Placental epithelial cell (primary cell): Measurements from ENCODE around the gene NFU1. TPM values are rescaled to one million over a fixed set of nuclear protein-coding genes. Genes with fewer than 3 reads are reported as not detected.

Source experiments
- total RNA-seq: library from RNA; depleted of rRNA; stranded (reverse); fragments of >200 nt; gene quantifications from 2 replicates; pipeline ENCODE4 v1.2.3, GENCODE V29; 2012

The NFU1 gene
- 23.9 and 34.6 TPM in 2 replicates for total RNA-seq

DNA sequence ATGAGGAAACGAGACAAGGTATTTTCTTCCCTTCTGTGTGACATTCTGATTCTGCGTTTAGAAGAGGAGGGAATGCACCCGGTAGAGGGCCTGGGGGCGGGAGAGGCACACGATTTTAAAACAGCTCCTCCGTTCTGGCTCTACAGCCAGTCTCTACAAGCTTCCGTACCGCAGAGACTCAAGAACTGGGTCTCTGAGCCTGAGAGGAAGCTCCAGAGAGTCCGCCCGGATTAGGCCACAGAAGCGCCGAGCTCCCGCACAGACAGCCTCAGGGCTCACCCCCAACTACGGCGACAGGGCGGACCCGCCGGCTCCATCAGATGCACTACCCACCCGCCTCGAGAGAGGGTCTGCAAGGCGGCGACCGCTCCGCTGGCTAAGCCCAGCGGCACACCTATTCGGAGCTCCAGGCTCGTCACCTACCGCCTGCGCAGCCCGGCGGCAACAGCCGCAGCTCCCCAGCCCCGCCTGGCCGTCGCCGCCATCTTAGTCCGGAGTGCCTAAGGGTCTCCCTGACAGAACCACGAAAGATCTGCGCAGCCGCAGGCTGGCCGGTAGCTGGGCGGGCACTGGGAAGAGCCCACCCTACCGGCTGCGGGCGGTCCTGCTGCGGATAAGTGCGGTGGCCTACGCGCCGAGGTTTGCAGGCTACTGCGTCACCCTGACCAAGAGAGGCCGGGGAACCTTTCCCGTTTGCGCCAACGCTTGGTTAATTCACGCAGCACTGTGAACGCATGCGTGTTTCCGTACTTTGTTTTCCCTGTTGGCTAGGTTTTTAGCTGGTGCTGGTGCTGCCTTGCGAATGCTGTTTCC, at the start of gene NFU1:
Gene NFU1, minus strand, starts transcription at position 498 of the 813 bp plus-strand sequence. Its CDS starts 13 bp downstream, at position 485.

DNA sequence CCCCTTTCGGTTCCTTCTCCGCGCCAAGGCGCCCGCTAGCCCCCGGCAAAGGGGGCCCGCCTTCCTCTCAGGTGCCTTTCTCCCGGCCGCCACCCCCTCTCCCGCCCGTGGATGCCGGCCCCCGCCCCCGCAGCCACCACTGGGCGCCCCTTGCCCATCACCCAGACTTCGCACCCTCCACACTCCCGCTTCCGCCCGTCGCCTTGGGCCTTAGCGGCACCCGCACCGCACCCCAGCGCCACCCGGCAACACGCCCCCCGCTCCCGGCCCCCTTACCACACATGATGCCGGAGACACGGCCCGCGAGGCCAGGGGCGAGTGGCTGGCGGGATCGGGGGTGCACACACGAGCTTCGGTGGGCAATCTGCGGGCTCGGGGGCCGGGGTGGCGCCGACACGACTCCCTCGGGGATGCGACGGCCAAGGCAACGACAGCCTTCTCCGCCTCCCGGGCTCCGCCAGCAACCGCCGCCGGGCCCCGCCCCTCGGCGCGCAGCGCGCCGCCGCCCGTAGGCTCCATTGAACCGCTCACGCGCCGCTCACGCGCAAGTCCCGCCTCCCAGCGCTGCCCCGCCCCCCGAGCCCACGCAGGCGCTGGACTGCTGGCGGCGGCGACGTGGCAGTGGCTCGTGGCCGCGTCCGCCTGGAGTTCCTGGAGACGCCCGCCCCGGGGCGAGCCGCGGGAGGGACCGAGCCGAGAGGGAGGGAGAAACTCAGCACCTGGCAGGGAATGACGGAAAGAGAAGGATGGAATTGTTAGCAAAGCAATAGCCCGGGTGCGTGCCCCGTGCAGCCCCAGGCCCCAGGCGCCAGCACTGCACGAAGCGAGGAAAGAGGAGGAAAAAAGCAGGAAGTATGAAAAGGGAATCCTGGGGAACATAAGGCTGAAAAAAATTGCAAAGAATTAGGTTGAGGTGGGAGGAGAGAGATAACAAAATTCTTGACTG, 50.2 kb downstream of the NFU1 start, which contains the start of gene GFPT1:
Gene GFPT1, minus strand, starts transcription at position 439 of the 946 bp plus-strand sequence. Its CDS starts 156 bp downstream, at position 283.

Other genes with a start within 250 kb of the NFU1 start
- gene GFPT1, start 50.2 kb downstream of the NFU1 start, total RNA-seq: 34.9 and 47.2 TPM in 2 replicates
- 53.8 and 63.0 TPM in 2 replicates for gene AAK1, start 206.3 kb upstream of the NFU1 start, total RNA-seq